Tibial nerve (tissue), 4 donors: ENCODE results near the gene CYYR1.

Experiments used
- EP300 ChIP-seq, 2 donors: sonication (generic); formaldehyde crosslinking; IDR thresholded peaks; one replicate each; pipeline ENCODE4 v1.6.1; 2017; ENCODE audit warnings: antibody characterized with exemption in 2 of 2, mild to moderate bottlenecking in 1 of 2
- POLR2A ChIP-seq, 2 donors: fragments of 450-650 bp; IDR thresholded peaks; one replicate each; pipeline ENCODE4 v1.6.1; 2017; ENCODE audit warnings: antibody characterized with exemption in 2 of 2, mild to moderate bottlenecking in 2 of 2, moderate library complexity in 2 of 2
- TF ChIP-seq, protein P1 (sequence below), 5 experiments: fragments of 200-600 bp in 3 of 5; fragments of 450-650 bp in 2 of 5; sonication (generic) in 3 of 5; IDR thresholded peaks; one replicate each; pipeline ENCODE4 v1.5.1; 2016 to 2019; ENCODE audit warnings: antibody characterized with exemption in 5 of 5, mild to moderate bottlenecking in 3 of 5, moderate library complexity in 2 of 5

- TF ChIP-seq, protein P1, sequence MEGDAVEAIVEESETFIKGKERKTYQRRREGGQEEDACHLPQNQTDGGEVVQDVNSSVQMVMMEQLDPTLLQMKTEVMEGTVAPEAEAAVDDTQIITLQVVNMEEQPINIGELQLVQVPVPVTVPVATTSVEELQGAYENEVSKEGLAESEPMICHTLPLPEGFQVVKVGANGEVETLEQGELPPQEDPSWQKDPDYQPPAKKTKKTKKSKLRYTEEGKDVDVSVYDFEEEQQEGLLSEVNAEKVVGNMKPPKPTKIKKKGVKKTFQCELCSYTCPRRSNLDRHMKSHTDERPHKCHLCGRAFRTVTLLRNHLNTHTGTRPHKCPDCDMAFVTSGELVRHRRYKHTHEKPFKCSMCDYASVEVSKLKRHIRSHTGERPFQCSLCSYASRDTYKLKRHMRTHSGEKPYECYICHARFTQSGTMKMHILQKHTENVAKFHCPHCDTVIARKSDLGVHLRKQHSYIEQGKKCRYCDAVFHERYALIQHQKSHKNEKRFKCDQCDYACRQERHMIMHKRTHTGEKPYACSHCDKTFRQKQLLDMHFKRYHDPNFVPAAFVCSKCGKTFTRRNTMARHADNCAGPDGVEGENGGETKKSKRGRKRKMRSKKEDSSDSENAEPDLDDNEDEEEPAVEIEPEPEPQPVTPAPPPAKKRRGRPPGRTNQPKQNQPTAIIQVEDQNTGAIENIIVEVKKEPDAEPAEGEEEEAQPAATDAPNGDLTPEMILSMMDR (IDR thresholded peaks at IDR 0.05): no peak
- TF ChIP-seq EP300 (IDR thresholded peaks at IDR 0.05): no peak
- no peak for TF ChIP-seq POLR2A (IDR thresholded peaks at IDR 0.05)
Observed at GRCh38 chr21:26421724-26422123, 151.4 kb downstream of the CYYR1 start.
